Endometrial microvascular endothelial cells (primary cell): ENCODE measurements around the gene OR11A1. TPM values are rescaled to one million over a fixed set of nuclear protein-coding genes. Genes with fewer than 3 reads are reported as not detected.
"Not testable (repeated sequence)": the region's sequence is repeated elsewhere in the genome, so short reads cannot be mapped to it uniquely, and the experiment has no call there.

ENCODE experiments used
- in situ Hi-C: cut with HindIII; loops from 2 replicates; pipeline ENCODE4 v1.10.0; 2017; ENCODE audit warnings: low sequenced_read_pairs, low pct_unique_long_range_greater_than_20kb; ENCODE audit errors: inconsistent ontology term
- total RNA-seq: library from RNA; depleted of rRNA; stranded (reverse); fragments of >200 nt; gene quantifications from one replicate; pipeline ENCODE4 v1.2.3, GENCODE V29; 2015; ENCODE audit errors: inconsistent ontology term

Gene OR11A1
- total RNA-seq, 1 donor from 2014 or later, result not detected

GRCh38 chr6:29483735-29484134 is 26.9 kb upstream of the OR11A1 start:
- in situ Hi-C loops, result no loop called here

GRCh38 chr6:29483186-29483585 is 26.3 kb upstream of the OR11A1 start:
- in situ Hi-C loops, result no loop called here

GRCh38 chr6:29479560-29479959 is 22.7 kb upstream of the OR11A1 start:
- in situ Hi-C loops, result no loop called here

- in situ Hi-C loops, result no loop called here
Observed at GRCh38 chr6:29478740-29479139, 21.9 kb upstream of the OR11A1 start.

GRCh38 chr6:29477923-29478450 is 21.1 kb upstream of the OR11A1 start:
- in situ Hi-C loops, result no loop called here

- in situ Hi-C loops, result no loop called here
Observed at GRCh38 chr6:29474996-29475395, 18.1 kb upstream of the OR11A1 start.

GRCh38 chr6:29466241-29466640 is 9.4 kb upstream of the OR11A1 start:
- in situ Hi-C loops, result no loop called here

- in situ Hi-C loops, result no loop called here
Observed at GRCh38 chr6:29465801-29466200, 8.9 kb upstream of the OR11A1 start.

GRCh38 chr6:29465279-29465678 is 8.4 kb upstream of the OR11A1 start:
- in situ Hi-C loops, result no loop called here

- in situ Hi-C loops, result no loop called here
Observed at GRCh38 chr6:29462022-29462421, 5.2 kb upstream of the OR11A1 start.

GRCh38 chr6:29461021-29461814 is 4.3 kb upstream of the OR11A1 start:
- in situ Hi-C loops, result no loop called here

- in situ Hi-C loops, result no loop called here
Observed at GRCh38 chr6:29451471-29452193, 5.2 kb downstream of the OR11A1 start.

- in situ Hi-C loops, result no loop called here
Observed at GRCh38 chr6:29447670-29448069, 9.2 kb downstream of the OR11A1 start.

GRCh38 chr6:29444031-29444430 is 12.8 kb downstream of the OR11A1 start:
- in situ Hi-C loops, result not testable (repeated sequence)

- in situ Hi-C loops, result no loop called here
Observed at GRCh38 chr6:29442719-29443118, 14.2 kb downstream of the OR11A1 start.

GRCh38 chr6:29439006-29439405 is 17.9 kb downstream of the OR11A1 start, which contains the start of gene OR10C1:
TSS of gene OR10C1 (plus strand) at chr6:29439306. CDS start at chr6:29440016, 710 bp downstream.
- in situ Hi-C loops, result no loop called here

- in situ Hi-C loops, result not testable (repeated sequence)
Observed at GRCh38 chr6:29436730-29437129, 20.1 kb downstream of the OR11A1 start.

- in situ Hi-C loops, result no loop called here
Observed at GRCh38 chr6:29426654-29427053, 30.2 kb downstream of the OR11A1 start.

- in situ Hi-C loops, result no loop called here
Observed at GRCh38 chr6:29425075-29425474, 31.8 kb downstream of the OR11A1 start.

GRCh38 chr6:29424575-29424974 is 32.3 kb downstream of the OR11A1 start:
- in situ Hi-C loops, result no loop called here
